ENCODE measurements around the gene RNF13.
A peak's percentile ranks its signal among the peaks of the same experiment; 100 is the strongest.
"Not testable (repeated sequence)": the region's sequence is repeated elsewhere in the genome, so short reads cannot be mapped to it uniquely, and the experiment has no call there.

RNF13 gene

GRCh38 chr3:149963485-149963884, 150.5 kb downstream of the RNF13 start:
- DNase-seq = no peak

GRCh38 chr3:149964291-149964690, 151.3 kb downstream of the RNF13 start:
- DNase-seq = no peak

DNA sequence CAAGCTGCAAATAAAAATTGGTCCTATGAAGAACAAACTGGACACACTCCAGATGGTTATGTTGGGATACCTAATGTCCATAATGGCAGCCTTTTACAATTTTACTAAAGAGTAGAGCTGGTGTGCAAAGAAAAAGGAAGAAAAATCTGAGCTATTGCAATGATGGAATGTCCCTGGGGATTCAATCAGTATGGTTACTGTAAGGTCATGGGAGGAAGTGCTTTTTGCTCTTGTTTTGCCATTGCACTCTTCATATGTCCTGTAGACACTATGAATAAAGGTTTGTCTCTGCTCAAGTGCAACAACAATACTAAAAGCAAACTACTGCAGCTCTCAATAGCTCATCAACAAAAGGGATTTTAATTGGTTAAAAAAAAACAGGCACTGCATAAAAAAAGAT, 152.3 kb downstream of the RNF13 start:
- no peak for DNase-seq

DNA sequence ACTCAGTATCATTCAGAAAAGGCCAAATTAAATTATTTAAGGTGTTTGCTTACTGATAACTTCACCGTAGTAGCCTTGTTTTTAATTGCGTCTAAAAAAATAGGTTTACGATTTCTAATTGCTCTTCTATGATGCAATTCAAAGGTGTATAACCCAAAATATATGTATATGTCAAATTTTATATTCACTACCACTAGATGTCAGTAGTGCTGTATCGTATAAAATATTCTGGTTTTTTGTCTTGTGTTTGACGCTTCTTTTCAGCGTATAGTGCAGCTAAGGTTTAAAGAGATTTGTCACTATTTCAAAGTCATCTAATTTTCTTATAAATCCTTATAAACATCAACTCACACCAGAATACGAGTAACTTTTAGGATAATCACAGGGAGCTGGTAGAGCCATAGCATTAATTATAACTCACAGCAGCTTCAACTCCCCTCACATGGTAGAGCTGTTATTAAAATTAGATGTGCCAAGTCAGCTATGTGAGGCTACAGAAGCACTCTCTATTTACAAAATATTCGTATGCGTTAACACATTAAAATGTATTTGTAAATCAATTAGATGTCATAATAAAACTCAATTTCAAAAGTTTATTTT, 154.2 kb downstream of the RNF13 start:
- DNase-seq = no peak

GRCh38 chr3:149968216-149968615, 155.2 kb downstream of the RNF13 start:
- DNase-seq = no peak

DNA sequence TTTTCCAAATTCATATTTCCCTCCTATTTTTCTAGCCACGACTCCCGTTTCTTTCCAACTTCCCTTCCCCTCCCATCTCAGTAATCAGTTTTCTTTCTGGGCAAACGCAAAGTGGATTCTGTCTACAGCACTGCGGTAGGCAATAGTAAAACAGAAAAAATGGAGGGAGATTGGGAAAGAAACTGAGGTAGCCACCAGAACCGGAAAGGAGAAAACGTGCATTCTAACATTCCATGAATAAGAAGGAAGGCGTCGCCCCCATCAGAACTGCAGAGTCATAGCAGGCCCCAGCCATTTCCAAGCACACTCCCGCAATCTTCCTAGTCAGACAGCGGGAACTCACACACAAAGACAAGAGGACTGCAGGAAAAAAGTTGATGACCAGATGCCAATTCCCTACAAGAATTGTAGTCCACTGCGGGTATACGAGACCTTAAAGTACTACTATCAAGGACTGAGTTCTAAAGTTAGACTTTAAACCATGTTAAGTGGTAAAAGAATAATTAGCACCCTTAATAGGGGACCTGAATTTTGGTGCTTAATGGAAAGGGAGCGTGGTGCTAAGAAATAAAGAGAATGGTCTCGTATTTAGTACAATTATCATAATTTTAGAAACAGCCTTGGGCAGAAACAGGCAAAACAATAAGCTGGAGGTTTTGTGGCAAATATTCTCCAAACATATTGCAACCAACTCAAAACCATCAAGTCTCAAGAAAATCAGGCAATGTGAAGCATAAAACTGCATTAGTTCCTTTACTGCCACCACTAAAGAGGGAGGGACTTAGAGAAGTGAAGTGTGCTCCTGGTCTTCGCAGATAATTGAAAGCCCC, 156.3 kb downstream of the RNF13 start:
- no peak for DNase-seq

DNA sequence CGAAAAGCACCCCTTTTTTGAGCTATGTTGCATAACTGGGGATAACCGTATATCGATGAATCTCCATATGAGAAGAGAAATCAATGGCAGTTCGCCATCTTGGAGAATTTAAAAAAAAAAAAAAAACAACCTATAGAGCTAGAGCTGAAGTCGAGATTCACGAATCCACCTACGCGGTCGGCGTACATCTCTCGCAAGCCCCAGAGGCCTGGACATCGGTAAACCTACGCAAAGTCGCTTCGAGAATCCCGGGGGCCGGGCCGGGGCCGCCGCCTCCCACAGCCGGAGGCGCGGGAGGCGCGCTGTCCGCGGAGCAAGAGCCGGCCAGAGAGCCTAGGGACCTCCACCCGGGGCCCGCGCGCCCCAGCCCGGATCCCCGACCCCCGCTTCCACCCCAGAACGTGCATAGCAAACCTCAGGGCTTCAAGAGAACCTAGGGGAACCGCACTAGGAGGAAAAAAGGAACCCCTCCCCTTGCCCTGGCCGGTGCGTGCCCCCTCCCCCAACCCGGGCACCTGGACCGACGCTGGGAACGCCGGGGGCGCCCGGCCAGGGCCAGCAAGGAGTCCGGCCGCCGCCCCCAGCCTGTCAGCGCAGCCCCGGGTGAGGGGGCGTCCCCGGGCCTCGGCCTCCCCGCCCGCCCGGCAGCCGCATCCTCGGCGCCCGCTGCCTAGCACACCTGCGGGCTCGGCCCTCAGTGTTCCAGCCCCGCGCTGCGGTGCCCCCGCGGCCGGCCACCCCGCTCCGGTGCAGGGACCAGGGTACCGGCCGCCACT, 157.1 kb downstream of the RNF13 start:
- peak in 1 of 2 donors; percentile 11 for DNase-seq

DNA sequence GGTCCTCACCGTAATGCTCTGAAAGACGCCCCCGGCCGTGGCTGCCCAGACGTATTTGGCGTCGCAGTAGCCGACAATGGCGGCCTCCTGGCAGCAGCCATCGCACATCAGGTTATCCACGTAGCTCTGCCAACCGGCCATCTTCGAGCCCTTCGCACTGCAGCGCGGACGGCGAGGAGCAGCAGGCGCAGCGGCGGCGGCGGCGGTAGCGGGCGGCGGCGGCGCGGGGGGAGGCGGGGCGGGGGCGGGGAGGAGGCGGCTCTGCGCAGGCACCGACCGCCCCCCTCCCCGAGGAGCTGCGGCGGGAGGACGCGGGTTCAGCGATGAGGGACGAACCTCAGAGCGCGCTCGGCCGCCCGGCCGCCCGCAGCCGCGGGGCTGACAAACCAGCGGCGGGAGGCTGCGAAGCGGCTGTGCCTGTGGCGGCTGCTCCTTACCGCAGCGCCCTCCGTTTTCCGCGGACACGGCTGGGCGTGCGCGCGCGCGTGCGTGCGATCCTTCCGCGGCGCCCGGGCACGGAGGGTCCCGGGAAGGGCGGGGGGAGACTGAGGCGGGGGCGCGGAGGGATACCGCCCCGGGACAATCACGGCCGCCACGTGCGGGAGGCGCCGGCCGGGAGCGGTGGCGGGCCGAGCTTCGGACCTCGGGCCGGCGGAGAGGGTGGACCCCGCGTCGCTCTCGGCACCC, 157.8 kb downstream of the RNF13 start, which contains the start of gene PFN2:
Gene PFN2 (minus strand): TSS at position 180 of the 687 bp plus-strand sequence. CDS start 39 bp downstream, at position 141.
- peak in 1 of 2 donors; percentile 42 for DNase-seq

GRCh38 chr3:149971403-149972075, 158.5 kb downstream of the RNF13 start:
- no peak for DNase-seq

- no peak for DNase-seq
Observed at GRCh38 chr3:149975919-149976318, 162.9 kb downstream of the RNF13 start.

- DNase-seq = no peak
Observed at GRCh38 chr3:149977386-149977785, 164.4 kb downstream of the RNF13 start.

DNA sequence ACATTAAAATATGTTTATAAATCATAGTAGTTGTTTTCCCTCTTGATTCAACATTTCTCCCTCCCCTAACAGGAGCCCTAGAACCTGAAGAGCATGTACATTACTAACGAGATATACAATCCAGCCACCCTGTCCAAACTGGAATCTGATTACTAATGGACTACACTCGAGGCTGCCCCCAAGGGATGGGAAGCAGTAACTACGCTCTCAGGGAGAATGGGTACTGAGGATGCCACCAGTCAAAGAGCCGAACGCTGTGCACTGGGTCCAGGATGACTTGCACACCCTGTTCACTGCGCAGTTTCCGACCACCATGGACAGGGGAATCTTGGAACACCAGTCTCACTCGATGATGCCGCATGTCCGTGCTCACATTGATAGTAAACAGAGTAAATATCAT, 169.0 kb downstream of the RNF13 start:
- DNase-seq = not testable (repeated sequence)

- DNase-seq = not testable (repeated sequence)
Observed at GRCh38 chr3:149983053-149983452, 170.0 kb downstream of the RNF13 start.

- no peak for DNase-seq
Observed at GRCh38 chr3:149983628-149984027, 170.6 kb downstream of the RNF13 start.

GRCh38 chr3:149989307-149989706, 176.3 kb downstream of the RNF13 start:
- DNase-seq = no peak

GRCh38 chr3:149990423-149990948, 177.5 kb downstream of the RNF13 start:
- no peak for DNase-seq

DNA sequence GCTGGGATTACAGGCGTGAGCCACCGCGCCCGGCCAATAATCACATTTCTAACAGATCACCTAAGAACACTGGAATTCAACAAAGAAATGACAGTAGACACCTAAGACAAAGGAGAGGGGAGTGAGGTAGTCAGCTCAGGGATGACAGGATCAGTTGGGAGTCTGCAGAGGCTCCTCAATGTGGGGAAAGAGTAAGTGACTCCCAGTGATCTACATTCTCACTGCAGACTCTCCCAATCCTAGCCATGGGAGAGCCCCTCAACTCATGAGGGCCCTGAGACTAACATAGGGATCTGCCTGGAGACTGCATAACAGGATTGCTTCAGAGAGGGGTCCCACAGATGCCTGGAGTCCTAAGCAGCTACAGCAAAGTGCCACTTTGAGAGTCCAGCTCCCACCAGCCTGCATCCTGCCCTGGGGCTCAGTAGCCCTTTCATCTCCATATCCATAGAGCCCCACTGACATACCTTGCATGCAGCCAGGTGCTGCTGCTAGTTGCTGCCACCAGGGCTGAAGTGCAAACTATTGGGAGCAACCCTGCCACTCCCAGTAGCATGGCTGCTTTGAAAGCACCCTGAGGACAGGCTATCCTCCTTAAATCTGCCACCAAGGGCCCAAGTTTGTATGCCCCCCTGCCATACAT, 179.5 kb downstream of the RNF13 start:
- no peak for DNase-seq

- no peak for DNase-seq
Observed at GRCh38 chr3:149998946-149999345, 185.9 kb downstream of the RNF13 start.

- no peak for DNase-seq
Observed at GRCh38 chr3:149999421-149999820, 186.4 kb downstream of the RNF13 start.

DNA sequence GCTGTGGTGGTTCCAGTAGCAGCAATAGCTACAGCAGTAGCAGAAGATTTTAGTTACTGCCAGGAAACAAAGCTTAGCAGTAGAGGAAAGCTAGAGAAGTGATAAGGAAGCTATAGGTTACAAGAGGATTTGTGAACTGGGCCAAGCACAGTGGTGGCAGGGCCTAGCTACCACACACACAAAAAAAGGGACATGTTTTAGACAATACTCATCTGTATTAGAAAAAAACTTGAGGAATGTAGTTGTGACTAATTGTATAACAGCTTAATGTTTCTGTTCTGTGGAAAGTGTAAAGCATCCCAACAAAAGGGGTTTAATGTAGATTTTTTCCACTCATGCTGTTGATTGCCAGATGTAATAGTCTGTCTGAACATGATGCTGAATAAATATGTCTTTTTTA, 187.6 kb downstream of the RNF13 start:
- no peak for DNase-seq

All from bone marrow (tissue), 2 donors.